MCF 10A (cell line): ENCODE measurements around the gene OXSR1. TPM values are rescaled to one million over a fixed set of nuclear protein-coding genes. Genes with fewer than 3 reads are reported as not detected.

ENCODE experiments used
- BruUV-seq: library from RNA; stranded (reverse); fragments of 400-500 nt; replicated peaks from 2 replicates; lab custom pipeline; 2021; lab: Mats Ljungman, UMichigan
- CTCF ChIA-PET: fragments of 300-600 bp; sonication (Branson Sonifier 250); formaldehyde crosslinking; extraction: SDS; loops from one replicate; lab custom pipeline; 2021; ENCODE audit warnings: antibody characterized with exemption, inconsistent platforms; lab: Yijun Ruan, JAX
- POLR2A ChIA-PET: fragments of 300-600, 350-650 bp; sonication (Branson Sonifier 250); formaldehyde crosslinking; extraction: SDS; loops from one replicate; lab custom pipeline; 2020; ENCODE audit warnings: antibody characterized with exemption, inconsistent platforms; lab: Yijun Ruan, JAX
- DNase-seq: peaks from one replicate; pipeline ENCODE4 v3.0.0-alpha.2; 2018; ENCODE audit not compliant: unreplicated experiment
- H3K27ac Mint-ChIP-seq: one replicate; pipeline ENCODE4 v1.8.0; 2022; ENCODE audit warnings: mild to moderate bottlenecking, low read depth, mixed read lengths; ENCODE audit not compliant: unreplicated experiment
- H3K27me3 Mint-ChIP-seq: one replicate; pipeline ENCODE4 v1.8.0; 2022; ENCODE audit warnings: mixed read lengths; ENCODE audit not compliant: insufficient read depth, unreplicated experiment
- H3K36me3 Mint-ChIP-seq: one replicate; pipeline ENCODE4 v1.8.0; 2022; ENCODE audit warnings: mild to moderate bottlenecking, moderate library complexity, mixed read lengths; ENCODE audit not compliant: insufficient read depth, unreplicated experiment
- H3K4me1 Mint-ChIP-seq: one replicate; pipeline ENCODE4 v1.8.0; 2022; ENCODE audit warnings: mixed read lengths; ENCODE audit not compliant: insufficient read depth, unreplicated experiment
- H3K4me3 Mint-ChIP-seq: one replicate; pipeline ENCODE4 v1.8.0; 2022; ENCODE audit warnings: mild to moderate bottlenecking, moderate library complexity, mixed read lengths; ENCODE audit not compliant: unreplicated experiment
- H3K9me3 Mint-ChIP-seq: one replicate; pipeline ENCODE4 v1.8.0; 2022; ENCODE audit warnings: mixed read lengths; ENCODE audit not compliant: unreplicated experiment
- CTCF ChIP-seq: fragments of 200-600 bp; IDR thresholded peaks from one replicate; pipeline ENCODE4 v1.8.0; 2022; ENCODE audit warnings: antibody characterized with exemption, mild to moderate bottlenecking; ENCODE audit not compliant: unreplicated experiment
- intact Hi-C: fragments of 100-400 bp; cut with micrococcal nuclease; formaldehyde crosslinking; loops from 2 replicates; pipeline ENCODE4 v1.14.1; 2022
- total RNA-seq: library from RNA; stranded (reverse); gene quantifications from 2 replicates; pipeline ENCODE4 v1.2.3, GENCODE V29; 2022

Gene OXSR1
- total RNA-seq, 1 experiment from 2014 or later: 75.5 TPM

GRCh38 chr3:38163117-38163840, 2.1 kb upstream of the OXSR1 start:
- POLR2A ChIA-PET: interaction anchor here (1.3 to 5.8 kb wide), 4 partner anchors 10 to 84 kb away, joined by 5 to 188 read pairs (median 79); partner anchors contain the start of genes ACAA1 and MYD88
- H3K27ac Mint-ChIP-seq: no peak overlapping the region
- no TSS peak for BruUV-seq
- DNase-seq: no peak
- CTCF ChIA-PET: interaction anchor here (0.5 to 3.0 kb wide), 6 partner anchors 9 to 253 kb away, joined by 3 to 8 read pairs (median 3); no protein-coding TSS in a partner anchor
- H3K4me1 Mint-ChIP-seq: peaks cover 18% of the 10 kb centered on the region
- H3K27me3 Mint-ChIP-seq: no peaks in the 10 kb centered on the region
- intact Hi-C loops: no loop called here
- H3K4me3 Mint-ChIP-seq: no peak overlapping the region
- H3K9me3 Mint-ChIP-seq: no peaks in the 10 kb centered on the region
- no peak for TF ChIP-seq CTCF
- peaks cover 17% of the 10 kb centered on the region for H3K36me3 Mint-ChIP-seq

GRCh38 chr3:38163841-38164642, 1.3 kb upstream of the OXSR1 start:
- POLR2A ChIA-PET: interaction anchor here (0.7 to 5.8 kb wide), 16 partner anchors 9 to 311 kb away, joined by 3 to 188 read pairs (median 8); partner anchors contain the start of genes ACAA1 and MYD88
- DNase-seq: no peak
- no peaks in the 10 kb centered on the region for H3K9me3 Mint-ChIP-seq
- CTCF ChIA-PET: interaction anchor here (0.5 to 3.0 kb wide), 9 partner anchors 8 to 253 kb away, joined by 3 to 8 read pairs (median 3); no protein-coding TSS in a partner anchor
- peaks cover 23% of the 10 kb centered on the region for H3K4me1 Mint-ChIP-seq
- H3K27ac Mint-ChIP-seq: peak overlapping the region; percentile 93
- no peaks in the 10 kb centered on the region for H3K27me3 Mint-ChIP-seq
- intact Hi-C loops: loop anchor here (2.0 kb wide), 1 partner anchor 25 kb away; the partner anchor contains the start of gene MYD88
- H3K4me3 Mint-ChIP-seq: peak overlapping the region; percentile 87
- TF ChIP-seq CTCF: no peak
- TSS peak; percentile 76 for BruUV-seq
- peaks cover 17% of the 10 kb centered on the region for H3K36me3 Mint-ChIP-seq

GRCh38 chr3:38164643-38164951, 740 bp upstream of the OXSR1 start:
- peaks cover 29% of the 10 kb centered on the region for H3K4me1 Mint-ChIP-seq
- H3K9me3 Mint-ChIP-seq: no peaks in the 10 kb centered on the region
- intact Hi-C loops: loop anchor here (2.0 kb wide), 1 partner anchor 26 kb away; the partner anchor contains the start of gene MYD88
- H3K36me3 Mint-ChIP-seq: peaks cover 17% of the 10 kb centered on the region
- no peak for TF ChIP-seq CTCF
- BruUV-seq: no TSS peak
- ChIA-PET POLR2A (interaction anchor here (0.7 to 5.8 kb wide), 19 partner anchors 9 to 311 kb away, joined by 3 to 188 read pairs (median 6); partner anchors contain the start of genes ACAA1, MYD88 and XYLB), CTCF (interaction anchor here (0.8 to 3.0 kb wide), 8 partner anchors 8 to 182 kb away, joined by 3 to 8 read pairs (median 5); partner anchors contain the start of gene XYLB)
- peak overlapping the region; percentile 87 for H3K4me3 Mint-ChIP-seq
- no peaks in the 10 kb centered on the region for H3K27me3 Mint-ChIP-seq
- peak overlapping the region; percentile 93 for H3K27ac Mint-ChIP-seq
- no peak for DNase-seq
